Astrocyte (in vitro differentiated cells and primary cell): ENCODE measurements around the gene MZT2A. TPM values are rescaled to one million over a fixed set of nuclear protein-coding genes. Genes with fewer than 3 reads are reported as not detected.
A peak's percentile ranks its signal among the peaks of the same experiment; 100 is the strongest.
"Not testable (repeated sequence)": the region's sequence is repeated elsewhere in the genome, so short reads cannot be mapped to it uniquely, and the experiment has no call there.

Source experiments
- DNase-seq: peaks from one replicate; pipeline ENCODE4 v3.0.0-alpha.2; 2010; ENCODE audit warnings: low read depth
- FAIRE-seq: peaks from 2 replicates; lab custom pipeline; 2011; peaks lifted over from hg19 to GRCh38; lab: Jason Lieb, UNC
- H2AFZ ChIP-seq: 2 replicates; pipeline ENCODE4 v1.6.0; 2012; ENCODE audit warnings: low read depth, low read length, inconsistent platforms
- H3K27ac ChIP-seq: 2 replicates; pipeline ENCODE4 v1.5.1; 2011; ENCODE audit warnings: low read depth, low read length, inconsistent platforms
- H3K27me3 ChIP-seq: 2 replicates; pipeline ENCODE4 v1.6.0; 2011; ENCODE audit warnings: low read length, inconsistent platforms; ENCODE audit not compliant: insufficient read depth
- H3K36me3 ChIP-seq: 2 replicates; pipeline ENCODE4 v1.5.1; 2011; ENCODE audit warnings: low read length, inconsistent platforms; ENCODE audit not compliant: insufficient read depth
- H3K4me1 ChIP-seq: 2 replicates; pipeline ENCODE4 v1.5.1; 2011; ENCODE audit warnings: low read length, inconsistent platforms; ENCODE audit not compliant: insufficient read depth
- H3K4me2 ChIP-seq: 2 replicates; pipeline ENCODE4 v1.6.0; 2012; ENCODE audit warnings: low read length, inconsistent platforms
- H3K4me3 ChIP-seq: 2 replicates; pipeline ENCODE4 v1.5.1; 2011; ENCODE audit warnings: low read depth, mild to moderate bottlenecking, low read length, inconsistent platforms; ENCODE audit not compliant: insufficient read depth
- H3K79me2 ChIP-seq: 2 replicates; pipeline ENCODE4 v1.6.0; 2012; ENCODE audit warnings: mild to moderate bottlenecking, low read length, inconsistent platforms; ENCODE audit not compliant: insufficient read depth
- H3K9ac ChIP-seq: 2 replicates; pipeline ENCODE4 v1.6.0; 2012; ENCODE audit warnings: mild to moderate bottlenecking, low read length, inconsistent platforms
- H3K9me3 ChIP-seq: 2 replicates; pipeline ENCODE4 v1.5.1; 2012; ENCODE audit warnings: low read depth, mild to moderate bottlenecking, low read length, inconsistent platforms; ENCODE audit not compliant: insufficient read depth
- H4K20me1 ChIP-seq: 2 replicates; pipeline ENCODE4 v1.6.0; 2012; ENCODE audit warnings: low read length, inconsistent platforms; ENCODE audit not compliant: insufficient read depth
- H3K27ac Mint-ChIP-seq: one replicate; pipeline ENCODE4 v1.8.0; 2021; ENCODE audit warnings: mild to moderate bottlenecking, mixed read lengths; ENCODE audit not compliant: unreplicated experiment
- H3K27me3 Mint-ChIP-seq: one replicate; pipeline ENCODE4 v1.8.0; 2021; ENCODE audit warnings: low read depth, mixed read lengths; ENCODE audit not compliant: unreplicated experiment
- H3K36me3 Mint-ChIP-seq: one replicate; pipeline ENCODE4 v1.8.0; 2021; ENCODE audit warnings: low read depth, mixed read lengths; ENCODE audit not compliant: unreplicated experiment
- H3K4me1 Mint-ChIP-seq: one replicate; pipeline ENCODE4 v1.8.0; 2021; ENCODE audit warnings: low read depth, mixed read lengths; ENCODE audit not compliant: unreplicated experiment
- H3K4me3 Mint-ChIP-seq: one replicate; pipeline ENCODE4 v1.8.0; 2021; ENCODE audit warnings: mild to moderate bottlenecking, moderate library complexity, mixed read lengths; ENCODE audit not compliant: unreplicated experiment
- H3K9me3 Mint-ChIP-seq: one replicate; pipeline ENCODE4 v1.8.0; 2021; ENCODE audit warnings: mild to moderate bottlenecking, mixed read lengths; ENCODE audit not compliant: unreplicated experiment
- total RNA-seq: library from RNA; stranded (reverse); gene quantifications from 2 replicates; pipeline ENCODE4 v1.2.1, GENCODE V29; 2021

Gene MZT2A
- total RNA-seq, 1 donor from 2014 or later, result 105 TPM

- not testable (repeated sequence) for H3K9me3 Mint-ChIP-seq, H3K36me3 ChIP-seq, H3K4me1 Mint-ChIP-seq, H3K36me3 Mint-ChIP-seq, H3K79me2 ChIP-seq, H3K27ac Mint-ChIP-seq, FAIRE-seq, H3K9me3 ChIP-seq, H3K27me3 Mint-ChIP-seq, H3K4me2 ChIP-seq, H3K4me1 ChIP-seq, H2AFZ ChIP-seq, DNase-seq, H3K9ac ChIP-seq, H3K4me3 ChIP-seq, H4K20me1 ChIP-seq, H3K27ac ChIP-seq, H3K27me3 ChIP-seq, H3K4me3 Mint-ChIP-seq
These were observed 39.5 kb upstream of the MZT2A start for GRCh38 chr2:131531547-131532185.

DNA sequence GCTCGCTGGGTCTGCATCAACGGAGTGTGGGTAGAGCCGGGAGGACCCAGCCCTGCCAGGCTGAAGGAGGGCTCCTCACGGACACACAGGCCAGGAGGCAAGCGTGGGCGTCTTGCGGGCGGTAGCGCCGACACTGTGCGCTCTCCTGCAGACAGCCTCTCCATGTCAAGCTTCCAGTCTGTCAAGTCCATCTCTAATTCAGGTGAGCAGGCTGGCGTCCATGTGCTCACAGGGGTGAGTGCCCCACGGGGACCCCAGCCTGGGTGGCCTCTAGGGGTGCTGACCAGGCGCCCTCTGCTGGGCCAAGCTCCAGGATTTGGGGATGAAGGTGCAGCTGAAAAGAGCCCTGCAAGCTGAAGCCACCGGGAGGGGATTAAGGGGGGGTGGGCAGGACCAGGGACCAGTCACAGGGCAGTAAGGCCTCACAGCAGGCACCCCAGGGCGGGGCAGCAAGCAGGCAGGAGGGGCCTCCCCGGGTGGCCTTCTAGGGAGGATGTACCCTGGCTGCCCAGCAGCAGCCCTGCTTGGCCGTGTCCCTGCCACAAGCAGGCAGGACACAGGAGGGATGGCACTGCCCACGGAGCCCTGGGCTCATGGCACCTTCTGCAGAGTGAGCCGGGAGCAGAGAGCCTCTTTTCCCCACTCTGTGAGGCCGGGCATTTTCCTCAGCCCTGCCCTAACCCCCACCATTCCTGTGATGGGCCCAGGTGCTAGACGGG, 38.6 kb upstream of the MZT2A start:
- not testable (repeated sequence) for H3K79me2 ChIP-seq, H4K20me1 ChIP-seq, H3K27me3 ChIP-seq, H3K36me3 ChIP-seq, H3K9me3 Mint-ChIP-seq, H3K9me3 ChIP-seq, H3K27ac ChIP-seq, FAIRE-seq, H3K27ac Mint-ChIP-seq, H3K4me1 Mint-ChIP-seq, H3K27me3 Mint-ChIP-seq, DNase-seq, H3K4me1 ChIP-seq, H2AFZ ChIP-seq, H3K4me2 ChIP-seq, H3K4me3 ChIP-seq, H3K4me3 Mint-ChIP-seq, H3K36me3 Mint-ChIP-seq, H3K9ac ChIP-seq

DNA sequence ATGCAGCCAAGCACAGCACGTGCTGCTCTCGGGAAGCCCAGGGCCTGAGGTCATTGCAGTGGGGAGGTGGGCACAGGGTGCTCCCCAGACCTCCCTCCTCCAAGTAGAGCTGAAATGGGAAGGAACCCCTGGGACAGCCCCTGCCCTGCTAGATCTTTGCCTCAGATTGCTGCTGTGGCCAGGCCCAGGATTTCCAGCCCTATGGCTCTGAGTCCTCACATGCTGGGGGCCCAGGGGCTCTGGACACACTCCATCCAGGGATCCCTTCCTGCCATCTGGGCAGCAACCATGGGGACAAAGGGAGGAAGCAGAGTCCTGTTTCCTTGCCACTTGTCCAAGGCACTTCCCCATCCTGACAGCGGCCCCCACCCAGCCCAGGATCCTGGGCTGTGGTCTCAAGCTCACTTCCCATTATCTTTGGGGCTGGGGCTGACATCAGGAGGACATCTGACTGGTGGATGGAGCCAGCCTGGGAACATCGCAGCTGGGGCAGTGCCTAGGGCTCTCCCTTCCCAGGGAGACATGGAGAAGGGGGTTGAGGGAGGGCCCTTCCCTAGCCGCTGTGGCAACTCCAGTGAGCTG, 37.8 kb upstream of the MZT2A start:
- not testable (repeated sequence) for H3K27me3 Mint-ChIP-seq, FAIRE-seq, H3K9me3 Mint-ChIP-seq, H3K4me1 ChIP-seq, H4K20me1 ChIP-seq, H3K4me1 Mint-ChIP-seq, H3K9me3 ChIP-seq, H3K36me3 Mint-ChIP-seq, DNase-seq, H2AFZ ChIP-seq, H3K36me3 ChIP-seq, H3K9ac ChIP-seq, H3K27ac Mint-ChIP-seq, H3K4me3 Mint-ChIP-seq, H3K4me2 ChIP-seq, H3K27ac ChIP-seq, H3K27me3 ChIP-seq, H3K4me3 ChIP-seq, H3K79me2 ChIP-seq

DNA sequence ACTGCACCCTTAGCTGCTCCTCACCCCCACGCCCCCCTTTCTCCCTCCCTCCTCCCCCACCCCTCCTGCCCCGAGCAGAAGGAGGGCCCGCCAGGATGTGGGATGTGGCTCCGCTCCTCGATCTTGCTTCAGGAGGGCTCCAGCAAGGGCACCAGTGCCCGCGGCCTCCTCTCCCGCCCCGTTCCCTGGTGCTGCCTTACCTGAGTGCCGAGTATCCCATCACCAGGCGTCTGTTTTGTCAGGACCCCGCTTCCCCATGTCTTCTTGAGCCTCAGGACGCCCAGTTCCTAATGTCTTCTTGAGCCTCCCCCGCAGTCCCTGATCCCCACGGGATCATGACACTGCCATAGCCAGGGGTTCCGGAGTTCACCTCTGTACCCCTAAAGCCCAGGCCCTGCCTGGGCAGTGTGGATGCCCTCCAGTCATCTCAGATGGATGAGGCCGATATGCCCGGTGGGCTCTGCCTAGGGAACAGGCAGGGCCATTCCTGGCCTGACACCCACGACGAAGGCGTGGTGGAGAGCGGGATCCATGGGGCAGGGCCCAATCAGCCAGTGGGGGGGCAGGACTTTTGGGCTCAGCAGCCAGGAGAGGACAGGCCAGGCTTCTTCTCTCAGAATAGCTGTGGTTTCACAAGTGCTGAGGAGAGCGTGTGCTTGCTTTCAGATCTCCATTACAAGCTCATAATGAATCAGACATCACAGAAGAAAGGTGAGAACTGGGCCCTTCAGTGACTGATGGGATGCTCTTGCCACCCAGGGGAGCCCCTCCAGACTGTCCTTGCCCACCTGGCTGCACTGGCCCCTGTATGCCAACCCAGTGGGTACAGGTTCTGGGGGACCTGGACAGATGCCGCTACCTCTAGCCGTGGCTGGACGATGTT, 37.0 kb upstream of the MZT2A start:
- not testable (repeated sequence) for H3K4me3 ChIP-seq, H3K36me3 Mint-ChIP-seq, H3K27ac ChIP-seq, H3K4me1 Mint-ChIP-seq, H3K9me3 ChIP-seq, H3K4me1 ChIP-seq, H2AFZ ChIP-seq, DNase-seq, H3K9ac ChIP-seq, FAIRE-seq, H3K27ac Mint-ChIP-seq, H3K4me3 Mint-ChIP-seq, H3K9me3 Mint-ChIP-seq, H3K27me3 Mint-ChIP-seq, H3K27me3 ChIP-seq, H3K36me3 ChIP-seq, H4K20me1 ChIP-seq, H3K79me2 ChIP-seq
- peak overlapping the region; percentile 54 for H3K4me2 ChIP-seq

DNA sequence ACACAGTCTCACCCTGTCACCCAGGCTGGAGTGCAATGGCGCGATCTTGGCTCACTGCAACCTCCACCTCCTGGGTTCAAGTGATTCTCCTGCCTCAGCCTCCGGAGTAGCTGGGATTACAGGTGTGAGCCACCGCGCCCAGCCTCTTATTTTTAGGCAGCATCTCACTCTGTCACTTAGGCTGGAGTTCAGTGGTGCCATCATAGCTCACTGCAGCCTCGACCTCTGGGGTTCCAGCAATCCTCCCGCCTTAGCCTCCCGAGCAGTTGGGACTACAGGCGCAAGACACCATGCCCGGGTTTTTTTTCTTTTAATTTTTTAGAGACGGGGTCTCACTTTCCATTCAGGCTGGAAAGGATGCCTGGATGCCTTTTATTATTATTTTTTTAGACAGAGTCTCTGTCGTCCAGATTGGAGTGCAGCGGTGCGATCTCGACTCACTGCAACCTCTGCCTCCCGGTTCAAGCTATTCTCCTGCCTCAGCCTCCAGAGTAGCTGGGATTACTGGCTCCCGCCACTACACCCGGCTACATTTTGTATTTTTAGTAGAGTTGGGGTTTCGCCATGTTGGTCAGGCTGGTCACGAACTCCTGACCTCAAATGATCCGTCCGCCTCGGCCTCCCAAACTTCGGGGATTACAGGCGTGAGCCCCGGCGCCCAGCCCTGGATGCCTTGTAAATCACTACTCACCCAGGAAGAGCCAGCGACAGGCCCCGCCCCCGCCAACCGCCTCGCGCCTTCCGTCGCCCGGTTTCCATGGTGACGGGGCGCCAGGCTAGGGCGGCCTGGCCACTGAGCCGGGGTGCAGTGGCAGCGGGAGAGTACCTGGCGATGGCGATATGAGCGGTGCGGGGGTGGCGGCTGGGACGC, 35.2 kb upstream of the MZT2A start, which contains the start of gene CCDC74A:
TSS of gene CCDC74A (plus strand) at position 758 of the 871 bp plus-strand sequence. CDS start at position 841, 83 bp downstream.
- H3K27ac ChIP-seq, FAIRE-seq, H3K9me3 ChIP-seq, H4K20me1 ChIP-seq, H3K36me3 ChIP-seq, H3K4me1 ChIP-seq, H3K27me3 Mint-ChIP-seq, H3K9me3 Mint-ChIP-seq, H3K27me3 ChIP-seq, H3K36me3 Mint-ChIP-seq, H3K79me2 ChIP-seq, H3K4me1 Mint-ChIP-seq: not testable (repeated sequence)
- DNase-seq, result peak; percentile 18
- Histone ChIP-seq H2AFZ (peak within 1 kb of the TSS; percentile 66), H3K4me2 (peak within 1 kb of the TSS; percentile 80), H3K4me3 (peak within 1 kb of the TSS; percentile 39), H3K9ac (peak within 1 kb of the TSS; percentile 59)
- Mint-ChIP-seq H3K27ac (peak within 1 kb of the TSS; percentile 69), H3K4me3 (peak within 1 kb of the TSS; percentile 79)
